ENCODE data around the gene KRT85.
"Not testable (repeated sequence)": the region's sequence is repeated elsewhere in the genome, so short reads cannot be mapped to it uniquely, and the experiment has no call there.

KRT85 gene

DNA sequence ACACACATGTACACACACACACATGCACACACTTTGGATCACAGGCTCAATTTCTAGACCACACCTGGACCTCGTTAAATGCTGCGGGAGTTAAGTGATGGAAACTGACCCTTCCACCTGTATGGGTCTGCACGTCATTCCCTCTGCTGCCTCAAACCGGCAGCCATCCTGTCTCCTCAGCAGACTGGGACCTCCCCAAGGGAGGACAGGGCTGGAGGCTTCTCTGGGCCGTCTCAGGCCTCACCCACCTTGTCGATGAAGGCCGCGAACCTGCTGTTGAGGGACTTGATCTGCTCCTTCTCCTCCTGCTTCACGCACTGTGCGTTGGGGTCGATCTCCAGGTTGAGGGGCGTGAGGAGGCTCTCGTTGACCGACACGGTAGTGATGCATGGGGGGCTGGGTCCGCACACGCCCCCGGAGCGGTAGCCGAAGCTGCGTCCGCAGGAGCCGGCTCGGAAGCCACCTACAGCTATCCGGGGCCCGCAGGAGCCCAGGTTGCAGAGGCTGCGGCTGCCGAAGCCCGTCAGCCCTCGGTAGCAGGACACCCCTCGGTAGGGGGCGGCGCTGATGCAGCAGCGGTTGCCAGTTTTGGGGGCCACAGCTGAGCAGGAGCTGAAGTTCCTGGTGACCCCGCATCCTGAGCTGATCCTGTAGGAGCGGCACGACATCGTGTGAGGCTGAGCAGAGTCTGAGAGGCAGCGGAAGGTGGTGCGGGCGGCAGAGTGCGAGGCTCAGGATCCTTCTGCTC, at the start of gene KRT85:
Gene KRT85 (minus strand): TSS at position 744 of the 748 bp plus-strand sequence. CDS start 76 bp downstream, at position 668.
- DNase-seq (ENCODE audit: low read depth) = no peak

DNA sequence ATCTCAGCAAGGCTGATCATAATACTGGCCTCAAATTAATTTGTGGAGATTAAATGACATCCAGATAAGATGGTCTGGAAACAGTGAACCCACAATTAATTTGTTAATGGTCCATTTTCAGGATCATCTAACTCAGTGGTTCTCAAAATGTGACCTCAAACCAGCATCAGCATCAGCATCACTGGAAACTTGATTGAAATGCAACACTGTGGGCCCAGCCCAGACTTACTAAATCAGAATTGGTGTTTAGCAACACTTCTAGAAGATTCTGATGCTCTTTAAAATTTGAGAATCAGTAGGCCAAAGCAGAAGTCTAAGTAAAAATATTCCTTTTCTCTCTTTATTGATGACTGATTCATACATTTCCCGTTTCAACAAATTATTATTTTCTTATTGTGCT, 49.5 kb upstream of the KRT85 start:
- DNase-seq (ENCODE audit: low read depth) = no peak

DNA sequence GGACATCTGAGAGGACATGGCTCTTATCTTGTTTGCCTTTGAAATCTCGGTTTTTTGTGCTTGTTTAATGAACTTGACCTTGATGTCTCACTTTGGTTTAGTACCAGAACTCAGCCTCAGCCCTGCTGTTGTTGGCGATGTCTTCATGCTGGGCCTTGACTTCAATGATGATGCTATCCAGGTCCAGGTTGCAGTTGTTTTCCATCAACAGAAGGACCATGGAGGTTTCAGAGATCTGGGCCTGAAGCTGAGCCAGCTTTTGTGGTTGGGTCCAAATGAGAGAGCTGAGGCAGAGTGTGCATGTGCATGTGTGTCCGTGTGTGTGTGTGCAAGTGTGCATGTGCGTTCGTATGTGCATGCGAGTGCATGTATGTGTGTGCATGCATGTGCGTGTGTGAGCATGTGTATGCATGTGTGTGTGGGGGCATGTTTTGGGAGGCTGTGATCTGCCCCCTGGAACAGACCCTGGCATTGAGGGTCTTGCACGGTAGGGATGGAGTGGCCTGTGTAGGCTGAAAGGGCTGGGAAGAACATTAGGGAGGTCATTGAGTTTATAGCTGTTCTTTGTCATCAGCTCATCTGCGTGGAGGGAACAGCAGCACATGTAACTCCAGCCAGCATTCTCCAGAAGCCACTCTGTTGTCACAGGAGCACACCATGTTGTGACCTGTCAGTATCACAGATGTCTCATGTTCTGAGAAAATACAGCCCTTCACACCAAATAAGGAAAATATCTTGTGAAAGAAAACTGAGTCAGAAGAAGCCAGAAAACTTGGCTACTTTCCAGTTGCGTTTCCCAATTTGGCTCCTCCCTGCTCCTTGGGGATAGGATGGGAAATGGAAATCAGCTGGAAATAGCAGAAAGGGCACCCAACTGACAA, 48.8 kb upstream of the KRT85 start:
- peak; percentile 72 for DNase-seq (ENCODE audit: low read depth)

DNA sequence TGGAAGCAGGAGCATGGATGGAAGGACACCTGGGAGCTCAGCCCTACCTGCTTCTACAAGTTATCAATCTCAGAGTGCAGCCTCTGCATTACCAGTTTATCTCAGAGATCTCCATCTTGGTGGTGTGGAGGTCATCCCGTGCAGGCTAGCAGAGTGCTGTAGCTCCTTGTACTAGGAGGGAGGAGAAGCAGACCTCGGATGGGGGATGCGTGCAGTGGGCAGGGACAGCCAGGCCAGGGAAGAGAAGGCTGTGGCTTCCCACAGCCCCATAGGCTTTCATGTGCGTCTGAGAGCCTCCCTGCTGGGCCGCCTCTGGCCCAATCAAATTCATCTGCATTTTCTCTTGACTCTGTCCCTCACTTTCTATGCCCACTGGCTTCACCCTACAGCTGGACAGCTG, 47.7 kb upstream of the KRT85 start:
- DNase-seq (ENCODE audit: low read depth) = no peak

DNA sequence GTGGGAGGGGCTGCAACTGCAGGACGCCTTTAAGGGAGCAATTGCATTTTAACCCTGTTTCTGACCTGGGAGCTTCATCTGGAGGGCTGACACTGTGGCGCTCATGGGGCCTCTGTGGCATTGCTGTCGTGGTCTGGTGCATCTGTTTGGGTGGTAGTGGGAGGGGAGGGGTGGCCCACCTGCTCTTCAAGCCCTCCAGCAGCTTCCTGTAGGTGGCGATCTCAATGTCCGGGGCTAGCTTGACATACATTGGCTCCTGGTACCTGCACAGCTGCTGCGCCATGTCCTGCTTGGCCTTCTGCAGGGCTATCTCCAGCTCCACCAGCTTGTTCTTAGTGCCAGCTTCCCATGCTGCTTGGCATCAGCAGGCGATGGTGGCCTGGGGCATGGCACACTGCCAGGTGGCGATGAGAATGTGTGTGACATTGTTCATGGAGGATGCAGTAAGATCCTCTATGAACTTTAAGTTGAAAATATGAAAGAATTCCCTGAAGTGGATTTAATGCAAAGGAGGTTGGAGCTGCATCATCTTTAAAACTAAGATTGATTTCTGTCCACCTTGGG, 46.6 kb upstream of the KRT85 start:
- no peak for DNase-seq (ENCODE audit: low read depth)

DNA sequence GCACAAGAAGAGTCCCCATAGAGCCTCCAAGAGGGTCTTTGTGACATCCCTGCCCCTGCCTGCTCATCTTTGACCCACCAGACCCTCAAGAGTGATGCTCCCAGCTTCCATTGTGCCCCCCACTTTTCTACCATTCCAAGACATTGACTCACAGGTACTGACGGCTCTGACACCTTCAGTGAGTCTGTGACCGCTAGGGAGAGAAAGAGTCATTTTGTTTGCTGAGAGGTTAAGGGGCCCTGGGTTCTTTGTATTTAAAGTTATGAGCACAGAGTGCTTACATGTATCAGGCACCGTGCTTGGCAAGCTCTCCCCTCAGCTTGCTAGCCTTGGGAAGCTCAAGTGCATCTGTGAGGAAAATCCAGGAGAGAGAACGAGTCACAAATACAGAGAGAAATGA, 45.9 kb upstream of the KRT85 start:
- DNase-seq (ENCODE audit: low read depth) = no peak

DNA sequence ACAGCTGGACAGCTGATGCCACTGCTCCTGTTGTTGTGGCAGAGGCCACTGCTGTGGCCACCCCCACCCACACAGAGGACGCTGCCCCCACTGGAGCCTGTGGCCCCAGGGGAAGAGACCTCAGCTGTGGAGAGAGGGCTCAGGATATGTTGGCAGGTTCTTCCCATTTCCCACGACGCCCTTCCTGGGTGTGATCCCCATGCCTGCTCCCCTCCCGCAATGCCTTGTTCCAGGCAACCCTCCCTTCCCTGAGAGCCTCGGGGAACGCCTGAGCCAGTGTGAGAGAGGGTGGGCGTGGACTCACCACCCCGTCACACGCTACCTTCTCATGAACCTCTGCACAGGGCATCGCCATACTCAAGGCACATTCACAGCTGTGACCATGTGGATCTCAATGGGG, 44.5 kb upstream of the KRT85 start:
- no peak for DNase-seq (ENCODE audit: low read depth)

DNA sequence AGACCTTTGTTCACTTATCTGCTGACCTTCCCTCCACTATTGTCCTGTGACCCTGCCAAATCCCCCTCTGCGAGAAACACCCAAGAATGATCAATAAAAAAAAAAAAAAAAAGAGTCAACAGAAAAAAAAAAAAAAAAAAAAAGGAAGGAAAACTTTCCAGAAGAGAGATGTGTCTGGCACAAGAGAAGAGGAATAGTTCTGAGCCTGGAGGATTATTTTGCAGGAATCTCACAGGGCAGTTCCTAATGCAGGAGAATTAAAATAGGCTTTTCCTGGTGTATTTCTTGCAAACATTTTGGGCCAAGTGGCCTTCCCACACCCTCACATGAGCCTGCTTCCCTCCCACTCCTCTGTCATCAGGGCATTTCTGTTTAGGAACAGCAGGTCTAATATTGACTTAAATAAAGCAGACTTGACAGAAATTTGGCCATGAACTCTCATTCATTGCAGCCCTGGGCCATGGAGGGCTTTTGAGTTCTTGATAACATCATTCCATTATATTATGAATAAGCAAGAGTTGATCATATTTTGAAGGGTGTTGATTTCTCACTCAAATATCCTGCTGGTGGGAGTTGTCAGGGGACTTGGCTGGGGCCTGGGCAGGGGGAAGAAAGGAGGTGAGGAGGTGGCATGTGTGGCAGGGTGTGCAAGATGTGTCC, 43.4 kb upstream of the KRT85 start:
- DNase-seq (ENCODE audit: low read depth) = not testable (repeated sequence)

DNA sequence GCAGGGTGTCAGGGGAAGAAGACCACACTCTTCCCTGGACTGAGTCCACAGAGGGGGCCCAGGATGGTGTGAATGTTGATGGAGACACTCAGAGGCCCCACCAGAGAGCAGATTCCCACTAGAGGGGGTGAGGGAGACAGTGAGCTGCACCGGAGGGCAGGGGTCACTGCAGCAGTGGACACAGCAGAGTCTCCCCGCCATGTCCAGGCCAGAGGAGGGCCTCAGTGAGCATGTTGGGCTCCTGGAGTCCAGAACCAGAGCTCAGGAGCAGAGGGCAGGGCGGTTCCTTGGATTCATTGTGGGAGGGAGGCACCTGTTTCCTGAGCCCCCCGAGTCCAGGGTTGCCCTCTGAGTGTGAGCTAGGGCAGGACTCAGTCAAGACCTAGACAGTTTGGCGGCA, 40.6 kb upstream of the KRT85 start:
- no peak for DNase-seq (ENCODE audit: low read depth)

DNA sequence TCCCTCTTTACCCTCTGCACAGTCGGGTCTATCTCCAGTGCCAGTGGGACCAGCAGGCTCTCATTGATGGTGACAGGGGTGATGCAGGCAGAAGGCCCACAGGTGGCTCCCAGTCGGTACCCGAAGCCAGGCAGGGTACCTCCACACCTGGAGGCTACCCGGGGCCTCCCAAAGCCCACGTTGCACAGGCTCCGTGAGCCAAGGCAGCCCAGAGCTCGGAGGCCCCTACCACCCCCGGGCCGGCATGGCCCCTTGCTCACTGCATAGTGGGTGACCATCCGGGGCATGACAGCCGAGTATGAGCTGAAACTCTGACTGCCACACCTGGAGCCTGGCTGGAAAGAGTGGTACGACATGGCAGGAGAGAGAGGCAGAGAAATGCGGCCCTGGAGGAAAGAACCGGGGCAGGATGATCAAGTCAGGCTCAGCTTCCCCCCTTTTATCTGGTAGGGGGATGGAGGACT, 38.7 kb upstream of the KRT85 start, which contains the start of gene KRT82:
Gene KRT82 (minus strand): TSS at position 414 of the 464 bp plus-strand sequence. CDS start 58 bp downstream, at position 356.
- DNase-seq (ENCODE audit: low read depth) = no peak

DNA sequence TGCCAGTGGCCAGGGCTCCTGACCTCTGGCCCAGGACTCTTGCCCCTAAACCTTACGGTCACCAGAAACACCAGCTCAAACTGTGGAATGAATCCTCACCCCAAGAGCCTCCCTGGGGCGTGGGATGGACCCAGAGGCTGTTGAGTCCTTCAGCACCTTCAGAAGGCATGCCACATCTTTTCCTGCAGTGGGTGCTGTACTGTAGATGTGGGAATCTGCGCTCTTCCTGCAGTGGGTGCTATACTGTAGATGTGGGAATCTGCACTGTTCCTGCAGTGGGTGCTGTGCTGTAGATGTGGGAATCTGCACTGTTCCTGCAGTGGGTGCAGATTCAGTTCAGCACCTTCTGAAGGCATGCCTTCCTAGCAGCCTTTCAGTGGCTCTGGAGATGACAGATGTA, 37.7 kb upstream of the KRT85 start:
- DNase-seq (ENCODE audit: low read depth) = no peak

DNA sequence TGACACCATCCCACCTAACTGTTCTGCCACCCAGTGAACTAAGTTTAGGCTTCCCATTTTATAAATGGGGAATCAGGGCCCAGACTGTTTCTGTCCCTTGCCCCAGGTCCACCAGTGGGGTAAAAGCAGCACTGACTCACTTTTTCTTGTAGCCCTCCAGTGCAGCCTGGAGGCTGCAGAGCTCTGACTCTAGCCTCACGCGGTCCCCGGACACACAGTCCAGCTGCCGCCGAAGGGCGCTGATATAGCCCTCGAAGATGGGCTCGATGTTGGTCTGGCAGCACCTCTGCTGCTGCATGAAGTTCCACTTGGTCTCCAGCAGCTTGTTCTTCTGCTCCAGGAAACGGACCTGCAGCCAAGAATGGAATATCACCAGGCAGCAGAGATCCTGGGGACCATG, 36.3 kb upstream of the KRT85 start:
- no peak for DNase-seq (ENCODE audit: low read depth)

DNA sequence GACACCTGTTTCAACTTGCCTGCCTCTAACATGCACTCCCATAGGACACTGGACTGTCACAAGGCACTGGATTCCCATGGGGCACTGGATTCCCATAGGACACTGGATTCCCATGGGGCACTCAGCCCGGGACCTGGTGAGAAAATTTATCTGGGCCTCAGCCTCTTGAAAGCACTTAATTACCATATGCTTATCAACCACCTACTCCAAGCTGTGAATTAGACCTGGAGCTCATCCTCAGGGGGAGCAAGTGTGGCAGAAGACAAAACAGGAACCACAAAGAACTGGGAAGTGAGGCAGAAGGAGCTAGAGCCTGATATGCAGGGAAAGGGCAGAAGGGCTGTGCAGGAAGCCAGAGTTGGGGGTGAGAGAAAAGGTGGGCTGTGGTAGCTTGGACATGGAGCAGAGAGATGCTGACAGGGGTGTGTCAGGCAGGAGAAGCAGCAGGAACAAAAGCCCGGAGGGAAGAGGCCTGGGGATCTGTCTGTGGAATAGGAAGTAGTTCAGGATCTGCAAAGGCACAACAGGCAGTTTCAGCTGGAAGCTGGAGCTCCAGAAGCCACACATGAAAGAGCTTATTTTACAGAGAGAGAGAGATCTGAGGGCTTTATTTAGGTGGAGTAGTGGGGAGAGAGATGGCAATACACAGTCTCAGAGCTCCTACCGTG, 35.7 kb upstream of the KRT85 start:
- no peak for DNase-seq (ENCODE audit: low read depth)

DNA sequence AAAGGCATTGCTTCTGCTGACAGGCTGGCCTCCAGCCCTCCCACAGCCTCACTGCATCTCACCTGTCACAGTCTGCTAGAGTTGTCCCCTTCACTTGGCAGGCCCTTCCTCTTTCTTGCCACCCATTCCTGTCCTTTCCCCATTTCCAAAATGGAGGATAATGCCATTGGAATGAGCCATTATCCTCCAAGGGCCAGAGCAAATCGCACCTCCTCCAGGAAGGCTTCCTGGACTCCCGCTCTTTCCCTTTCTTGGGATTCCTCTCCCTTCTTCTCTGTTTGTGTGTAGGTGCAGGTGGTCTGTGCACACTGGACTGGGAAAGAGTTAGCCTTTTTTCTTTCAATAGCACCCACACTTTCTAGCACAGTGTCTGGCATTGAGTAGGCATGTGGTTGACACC, 35.1 kb upstream of the KRT85 start:
- no peak for DNase-seq (ENCODE audit: low read depth)

DNA sequence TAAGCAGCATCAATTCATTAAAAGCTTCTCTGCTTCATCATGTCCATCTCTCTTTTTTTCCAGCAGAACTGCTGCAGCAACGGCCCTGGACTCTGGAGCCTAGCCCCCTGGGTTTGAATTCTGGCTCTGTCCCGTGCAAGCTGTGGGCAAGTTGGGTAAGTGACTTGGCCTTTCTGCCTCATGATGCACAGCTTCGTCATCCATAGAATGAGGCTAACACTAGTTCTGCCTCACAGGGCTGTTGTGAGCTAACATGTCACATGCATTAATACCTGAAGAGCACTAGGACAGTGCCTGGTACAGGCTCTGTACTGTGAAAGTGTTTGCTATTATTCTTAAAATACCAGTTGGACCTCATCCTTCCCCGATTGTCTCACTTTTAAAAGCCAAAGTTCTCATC, 34.6 kb upstream of the KRT85 start:
- no peak for DNase-seq (ENCODE audit: low read depth)

DNA sequence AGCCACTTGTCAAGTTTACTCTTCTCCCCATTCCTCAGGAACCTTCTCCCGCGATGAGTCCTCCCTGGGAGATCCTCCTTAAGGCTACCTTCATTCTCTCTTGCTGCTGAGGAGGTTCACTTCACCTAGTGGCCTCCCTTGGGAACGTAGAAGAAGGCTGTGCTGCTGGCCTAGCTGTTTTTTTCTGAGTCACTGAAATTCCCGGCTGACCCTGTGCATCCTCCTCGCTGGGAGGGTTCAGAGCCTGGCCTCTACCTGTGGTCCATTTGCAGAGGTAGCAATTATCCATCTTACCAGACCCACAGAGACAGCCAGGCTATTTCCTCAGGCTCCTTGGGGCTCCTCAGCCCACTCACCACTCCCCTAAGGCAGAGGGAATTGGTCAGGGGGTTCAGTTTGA, 34.2 kb upstream of the KRT85 start:
- no peak for DNase-seq (ENCODE audit: low read depth)

DNA sequence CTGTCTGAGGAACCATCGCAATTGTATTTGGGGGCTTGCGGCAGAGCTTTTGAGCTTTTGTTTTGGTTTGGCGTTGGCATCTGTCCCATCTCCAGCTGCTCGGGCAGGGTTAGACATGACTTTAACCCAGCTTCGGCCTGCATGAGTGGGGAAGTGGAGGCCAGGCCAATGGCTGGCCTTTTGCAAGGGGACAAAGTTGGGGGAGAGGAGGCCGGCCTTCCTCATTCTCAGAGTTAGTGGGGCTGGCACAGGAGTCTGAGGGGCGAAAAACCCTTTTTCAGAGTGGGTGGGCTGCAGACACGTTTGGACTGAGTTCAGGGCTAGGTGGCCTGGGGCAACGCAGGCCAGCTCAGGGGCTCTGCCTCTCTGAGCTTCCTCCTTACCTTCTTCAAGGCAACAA, 33.6 kb upstream of the KRT85 start:
- no peak for DNase-seq (ENCODE audit: low read depth)

DNA sequence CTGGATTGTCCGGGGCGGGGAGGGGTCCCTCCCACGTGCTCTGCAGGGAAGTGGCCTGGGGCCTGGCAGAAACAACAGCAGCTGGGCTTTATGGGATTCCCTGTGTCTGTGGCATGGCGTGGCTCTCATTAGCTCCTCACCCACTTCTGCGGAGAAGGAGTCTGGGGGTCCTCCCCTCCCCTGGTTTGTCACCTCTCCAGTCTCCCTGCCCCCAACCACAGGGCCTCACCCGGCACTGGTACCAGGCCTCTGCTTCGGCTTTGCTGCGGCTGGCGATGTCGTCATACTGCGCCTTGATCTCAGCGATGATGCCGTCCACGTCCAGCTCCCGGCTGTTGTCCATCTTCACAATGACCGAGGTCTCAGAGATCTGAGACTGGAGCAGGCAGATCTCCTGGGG, 32.5 kb upstream of the KRT85 start:
- no peak for DNase-seq (ENCODE audit: low read depth)

DNA sequence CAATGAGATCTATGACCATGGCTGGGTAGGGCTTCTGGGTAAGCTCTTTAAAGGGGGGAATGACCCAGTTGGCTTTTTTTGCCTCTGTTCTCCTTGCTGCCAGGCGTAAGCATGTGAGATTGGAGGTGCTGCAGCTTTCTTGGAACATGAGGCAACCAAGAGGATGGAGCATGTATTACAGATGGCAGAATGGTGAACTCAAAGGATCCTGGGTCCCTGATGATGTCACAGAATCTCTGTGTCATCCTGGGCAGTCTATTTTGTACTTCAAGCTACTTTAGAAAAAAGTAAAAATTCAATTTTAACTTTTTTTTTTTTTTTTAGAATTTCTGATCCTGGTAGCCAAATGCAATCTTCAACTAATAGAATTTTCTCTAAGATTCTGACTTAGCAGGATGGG, 30.9 kb upstream of the KRT85 start:
- no peak for DNase-seq (ENCODE audit: low read depth)

DNA sequence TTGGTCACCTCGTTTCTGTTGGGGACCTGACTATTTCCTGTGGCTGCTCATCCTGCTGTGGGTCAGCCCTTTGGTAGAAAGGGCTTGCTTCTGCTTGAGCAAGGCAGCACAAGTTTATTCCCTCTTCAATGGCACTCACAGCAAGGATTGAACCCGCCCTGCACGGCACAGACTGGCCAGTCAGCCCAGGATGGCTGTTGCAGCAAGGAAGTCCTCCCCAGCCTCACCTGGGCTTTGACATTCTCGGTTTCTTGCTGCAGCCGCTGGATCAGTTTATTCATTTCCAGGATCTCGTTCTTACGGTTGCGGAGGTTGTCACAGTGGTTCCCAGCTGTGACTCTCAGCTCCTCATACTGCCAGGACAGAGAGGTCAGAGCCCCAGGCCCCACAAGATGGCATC, 29.4 kb upstream of the KRT85 start:
- DNase-seq (ENCODE audit: low read depth) = no peak

DNA sequence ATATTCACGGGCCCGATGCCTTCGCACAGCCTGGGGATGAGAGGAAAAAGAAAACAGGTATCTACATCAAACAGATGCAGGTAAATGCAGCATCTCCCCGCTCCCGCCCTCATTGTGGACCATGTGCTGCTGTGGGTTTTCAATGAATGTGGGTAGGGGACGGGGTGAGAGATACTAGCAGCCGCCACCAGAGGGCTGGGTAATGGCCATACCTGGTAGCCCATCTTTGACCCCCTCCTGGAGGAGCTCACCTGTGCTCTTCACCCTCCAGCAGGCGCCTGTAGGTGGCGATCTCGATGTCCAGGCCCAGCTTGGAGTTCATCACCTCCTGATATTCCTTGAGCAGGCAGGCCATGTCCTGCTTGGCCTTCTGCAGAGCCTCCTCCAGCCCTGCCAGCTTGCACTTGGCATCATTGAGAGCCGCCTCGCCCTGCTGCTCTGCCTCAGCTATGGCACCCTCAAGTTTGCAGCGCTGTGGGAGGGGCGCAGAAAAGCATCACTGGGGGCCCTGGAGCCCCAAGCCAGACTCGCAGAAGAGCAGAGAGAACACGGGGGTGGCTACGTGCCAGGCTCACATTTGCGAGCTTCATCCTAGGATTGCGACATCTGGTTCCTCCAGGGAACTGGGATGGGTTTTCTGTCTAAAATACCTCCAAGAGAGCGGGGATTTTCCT, 28.6 kb upstream of the KRT85 start:
- DNase-seq (ENCODE audit: low read depth) = no peak

Measured in iris pigment epithelial cell (primary cell).